Activated CD4-positive, alpha-beta T cell treated with anti-CD3 and anti-CD28 coated beads, Interleukin-2, amount 10 ng/mL, durations not matched to agents 24 days and 14 days (primary cell): ENCODE measurements around the gene CENPT. TPM values are rescaled to one million over a fixed set of nuclear protein-coding genes. Genes with fewer than 3 reads are reported as not detected.

ENCODE experiments used
- DNase-seq: peaks from one replicate; pipeline ENCODE4 v3.0.0; 2022
- H3K27ac Mint-ChIP-seq: one replicate; pipeline ENCODE4 v1.8.0; 2022; ENCODE audit warnings: mild to moderate bottlenecking, mixed read lengths
- H3K27me3 Mint-ChIP-seq: one replicate; pipeline ENCODE4 v1.8.0; 2022; ENCODE audit warnings: mixed read lengths
- H3K36me3 Mint-ChIP-seq: one replicate; pipeline ENCODE4 v1.8.0; 2022; ENCODE audit warnings: low read depth, mild to moderate bottlenecking, mixed read lengths
- H3K4me1 Mint-ChIP-seq: one replicate; pipeline ENCODE4 v1.8.0; 2021; ENCODE audit warnings: mixed read lengths
- H3K4me3 Mint-ChIP-seq: one replicate; pipeline ENCODE4 v1.8.0; 2022; ENCODE audit warnings: mild to moderate bottlenecking, moderate library complexity, mixed read lengths
- H3K9me3 Mint-ChIP-seq: one replicate; pipeline ENCODE4 v1.8.0; 2021; ENCODE audit warnings: mixed read lengths
- intact Hi-C: fragments of 100-400 bp; cut with micrococcal nuclease; formaldehyde crosslinking; loops from one replicate; pipeline ENCODE4 v1.15.1; 2023
- total RNA-seq: library from RNA; stranded (reverse); gene quantifications from 2 replicates; pipeline ENCODE4 v1.2.3, GENCODE V29; 2022

The CENPT gene
- total RNA-seq, 1 donor from 2014 or later: 37.0 TPM

DNA sequence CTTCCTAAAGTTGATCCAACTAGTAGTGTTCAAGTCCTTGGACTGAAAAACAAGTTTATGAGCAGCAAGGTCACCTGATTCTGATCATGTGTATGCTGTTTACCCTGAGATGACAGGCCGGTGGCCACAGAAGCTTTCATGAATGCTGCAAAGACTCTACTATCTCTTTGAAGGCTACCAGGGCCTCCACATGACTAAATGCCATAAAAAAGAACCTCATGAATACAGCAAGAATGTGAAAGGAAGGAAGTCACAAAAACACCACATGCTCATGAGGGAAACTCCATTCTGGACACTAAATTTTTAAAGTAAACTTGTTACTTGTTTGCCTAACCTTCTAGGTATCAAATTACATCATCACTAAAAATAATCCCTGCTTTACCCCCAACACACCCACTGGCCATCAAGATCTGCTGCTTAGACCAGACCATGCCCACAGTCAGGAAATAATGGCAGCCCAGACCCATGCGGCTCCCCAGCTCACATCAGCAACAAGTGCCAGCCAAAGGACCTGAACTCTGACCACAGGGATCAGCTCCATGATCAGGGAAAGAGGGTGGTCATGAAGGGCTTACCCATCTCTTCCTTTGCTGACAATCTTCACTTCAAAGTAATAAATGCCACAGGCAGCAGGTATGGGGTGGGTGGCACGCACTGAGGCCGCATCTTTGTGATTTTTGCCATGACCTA lies 42.5 kb downstream of the CENPT start:
- H3K27ac Mint-ChIP-seq: peak overlapping the region; percentile 97
- intact Hi-C loops: loop anchor here (5.0 to 10.0 kb wide), 4 partner anchors 132 to 1040 kb away; partner anchors contain the start of genes AGRP, ATP6V0D1, PSMB10 and RIPOR1
- DNase-seq: peak; percentile 66
- H3K4me1 Mint-ChIP-seq: peaks cover 53% of the 10 kb centered on the region
- peaks cover 42% of the 10 kb centered on the region for H3K36me3 Mint-ChIP-seq
- H3K9me3 Mint-ChIP-seq: no peaks in the 10 kb centered on the region
- H3K4me3 Mint-ChIP-seq: peak overlapping the region; percentile 97
- H3K27me3 Mint-ChIP-seq: no peaks in the 10 kb centered on the region

- Mint-ChIP-seq H3K27ac (no peak overlapping the region), H3K36me3 (peaks cover 47% of the 10 kb centered on the region), H3K27me3 (no peaks in the 10 kb centered on the region), H3K4me3 (peak overlapping the region; percentile 97), H3K4me1 (peaks cover 55% of the 10 kb centered on the region), H3K9me3 (no peaks in the 10 kb centered on the region)
- intact Hi-C loops: loop anchor here (10.0 kb wide), 3 partner anchors 279 to 1041 kb away; partner anchors contain the start of genes AGRP, ATP6V0D1, RIPOR1 and TANGO6
- no peak for DNase-seq
Measured at GRCh38 chr16:67803894-67804293, 43.6 kb downstream of the CENPT start.

- peak; percentile 78 for DNase-seq
- peak overlapping the region; percentile 78 for H3K27ac Mint-ChIP-seq
- peaks cover 53% of the 10 kb centered on the region for H3K4me1 Mint-ChIP-seq
- peak overlapping the region; percentile 58 for H3K4me3 Mint-ChIP-seq
- H3K27me3 Mint-ChIP-seq: no peaks in the 10 kb centered on the region
- peaks cover 53% of the 10 kb centered on the region for H3K36me3 Mint-ChIP-seq
- intact Hi-C loops: loop anchor here (10.0 kb wide), 3 partner anchors 277 to 1043 kb away; partner anchors contain the start of genes AGRP, ATP6V0D1, RIPOR1 and TANGO6
- H3K9me3 Mint-ChIP-seq: no peaks in the 10 kb centered on the region
Measured at GRCh38 chr16:67801883-67802282, 45.6 kb downstream of the CENPT start.

DNA sequence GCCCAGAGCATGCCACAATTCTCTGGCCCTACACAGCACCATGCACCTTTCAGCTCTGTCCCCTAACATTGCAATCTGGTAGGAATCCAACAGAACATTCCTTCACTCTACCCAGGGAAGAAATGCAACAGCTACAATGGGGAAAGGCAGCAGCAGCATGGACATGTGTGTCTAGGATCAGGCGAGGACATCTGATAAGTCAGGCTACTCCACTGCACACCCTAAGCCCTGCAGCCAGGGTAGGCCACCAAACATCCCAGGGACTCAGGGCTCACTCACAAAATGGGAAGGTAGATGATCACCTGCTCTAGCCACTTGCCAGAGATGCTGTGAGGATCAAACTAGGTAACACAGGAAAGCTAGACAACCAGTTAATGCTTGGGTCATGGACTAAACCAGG lies 46.3 kb downstream of the CENPT start:
- H3K36me3 Mint-ChIP-seq: peaks cover 53% of the 10 kb centered on the region
- peak overlapping the region; percentile 78 for H3K27ac Mint-ChIP-seq
- H3K27me3 Mint-ChIP-seq: no peaks in the 10 kb centered on the region
- H3K4me3 Mint-ChIP-seq: peak overlapping the region; percentile 58
- no peaks in the 10 kb centered on the region for H3K9me3 Mint-ChIP-seq
- no peak for DNase-seq
- intact Hi-C loops: loop anchor here (10.0 kb wide), 3 partner anchors 276 to 1044 kb away; partner anchors contain the start of genes AGRP, ATP6V0D1, RIPOR1 and TANGO6
- H3K4me1 Mint-ChIP-seq: peaks cover 55% of the 10 kb centered on the region

GRCh38 chr16:67800338-67800926 lies 47.1 kb downstream of the CENPT start:
- intact Hi-C loops: loop anchor here (10.0 kb wide), 3 partner anchors 276 to 1044 kb away; partner anchors contain the start of genes AGRP, ATP6V0D1, RIPOR1 and TANGO6
- H3K9me3 Mint-ChIP-seq: no peaks in the 10 kb centered on the region
- no peak overlapping the region for H3K4me3 Mint-ChIP-seq
- H3K36me3 Mint-ChIP-seq: peaks cover 53% of the 10 kb centered on the region
- no peaks in the 10 kb centered on the region for H3K27me3 Mint-ChIP-seq
- H3K4me1 Mint-ChIP-seq: peaks cover 53% of the 10 kb centered on the region
- H3K27ac Mint-ChIP-seq: peak overlapping the region; percentile 39
- DNase-seq: no peak

- no peaks in the 10 kb centered on the region for H3K27me3 Mint-ChIP-seq
- DNase-seq: no peak
- H3K9me3 Mint-ChIP-seq: no peaks in the 10 kb centered on the region
- H3K36me3 Mint-ChIP-seq: peaks cover 21% of the 10 kb centered on the region
- H3K27ac Mint-ChIP-seq: no peak overlapping the region
- intact Hi-C loops: loop anchor here (10.0 kb wide), 1 partner anchor 101 kb away; no protein-coding TSS in a partner anchor
- peaks cover 19% of the 10 kb centered on the region for H3K4me1 Mint-ChIP-seq
- H3K4me3 Mint-ChIP-seq: no peak overlapping the region
Measured at GRCh38 chr16:67796099-67796718, 51.3 kb downstream of the CENPT start.

- DNase-seq: no peak
- H3K36me3 Mint-ChIP-seq: peaks cover 6% of the 10 kb centered on the region
- H3K4me3 Mint-ChIP-seq: no peak overlapping the region
- intact Hi-C loops: loop anchor here (10.0 kb wide), 1 partner anchor 95 kb away; no protein-coding TSS in a partner anchor
- H3K27ac Mint-ChIP-seq: peak overlapping the region; percentile 22
- H3K4me1 Mint-ChIP-seq: peaks cover 5% of the 10 kb centered on the region
- H3K9me3 Mint-ChIP-seq: no peaks in the 10 kb centered on the region
- no peaks in the 10 kb centered on the region for H3K27me3 Mint-ChIP-seq
Measured at GRCh38 chr16:67790071-67790470, 57.4 kb downstream of the CENPT start.

DNA sequence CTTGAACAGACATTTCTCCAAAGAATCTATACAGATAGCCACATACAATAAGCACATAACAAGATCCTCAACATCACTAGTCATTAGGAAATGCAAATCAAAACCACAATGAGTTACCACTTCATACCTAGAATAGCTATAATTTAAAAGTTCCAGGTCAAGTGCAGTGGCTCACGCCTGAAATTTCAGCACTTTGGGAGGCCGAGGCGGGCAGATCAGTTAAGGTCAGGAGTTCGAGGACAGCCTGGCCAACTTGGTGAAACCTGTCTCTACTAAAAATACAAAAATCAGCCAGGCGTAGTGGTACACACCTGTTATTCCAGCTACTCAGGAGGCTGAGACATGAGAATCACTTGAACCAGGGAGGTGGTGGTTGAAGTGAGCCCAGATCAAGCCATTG lies 61.0 kb downstream of the CENPT start:
- Mint-ChIP-seq H3K27ac (no peak overlapping the region), H3K36me3 (peaks cover 8% of the 10 kb centered on the region), H3K4me3 (no peak overlapping the region), H3K4me1 (peaks cover 9% of the 10 kb centered on the region), H3K27me3 (no peaks in the 10 kb centered on the region), H3K9me3 (no peaks in the 10 kb centered on the region)
- intact Hi-C loops: no loop called here
- DNase-seq: no peak

- H3K9me3 Mint-ChIP-seq: no peaks in the 10 kb centered on the region
- H3K4me3 Mint-ChIP-seq: no peak overlapping the region
- no peak for DNase-seq
- intact Hi-C loops: no loop called here
- H3K27me3 Mint-ChIP-seq: no peaks in the 10 kb centered on the region
- H3K36me3 Mint-ChIP-seq: peaks cover 4% of the 10 kb centered on the region
- peaks cover 22% of the 10 kb centered on the region for H3K4me1 Mint-ChIP-seq
- no peak overlapping the region for H3K27ac Mint-ChIP-seq
Measured at GRCh38 chr16:67783353-67783725, 64.2 kb downstream of the CENPT start.

DNA sequence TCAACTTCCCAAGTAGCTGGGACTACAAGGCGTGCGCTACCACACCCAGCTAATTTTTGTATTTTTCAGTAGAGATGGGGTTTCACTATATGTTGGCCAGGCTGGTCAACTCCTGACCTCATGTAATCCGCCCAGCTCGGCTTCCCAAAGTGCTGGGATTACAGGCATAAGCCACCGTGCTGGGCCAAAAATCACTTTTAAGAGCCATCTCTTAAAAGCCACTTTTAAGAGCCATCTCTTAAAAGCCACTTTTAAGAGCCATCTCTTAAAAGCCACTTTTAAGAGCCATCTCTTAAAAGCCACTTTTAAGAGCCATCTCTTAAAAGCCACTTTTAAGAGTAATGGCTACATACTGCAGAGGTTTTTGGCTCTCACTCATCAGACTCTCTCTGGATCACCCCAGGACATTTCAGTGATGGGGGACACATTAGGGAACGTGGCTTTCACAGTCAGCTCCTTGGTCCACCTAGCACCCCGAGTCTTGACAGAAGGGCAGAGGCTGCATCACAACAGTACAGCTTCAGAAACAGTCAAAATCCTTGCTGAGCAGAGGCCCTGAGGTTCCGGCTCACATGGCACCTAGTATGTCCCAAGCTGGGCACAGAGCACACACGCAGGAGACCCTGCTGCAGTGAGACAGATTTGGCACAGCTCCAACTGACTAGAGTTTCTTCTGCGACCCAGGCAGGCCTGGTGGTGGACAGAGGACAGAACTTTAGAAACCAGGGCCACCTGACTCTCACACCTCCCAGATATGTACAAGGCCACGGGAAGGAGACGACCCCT lies 64.7 kb downstream of the CENPT start:
- H3K4me1 Mint-ChIP-seq: peaks cover 22% of the 10 kb centered on the region
- DNase-seq: no peak
- H3K36me3 Mint-ChIP-seq: peaks cover 6% of the 10 kb centered on the region
- H3K27ac Mint-ChIP-seq: no peak overlapping the region
- H3K9me3 Mint-ChIP-seq: no peaks in the 10 kb centered on the region
- no peak overlapping the region for H3K4me3 Mint-ChIP-seq
- no peaks in the 10 kb centered on the region for H3K27me3 Mint-ChIP-seq
- intact Hi-C loops: no loop called here

DNA sequence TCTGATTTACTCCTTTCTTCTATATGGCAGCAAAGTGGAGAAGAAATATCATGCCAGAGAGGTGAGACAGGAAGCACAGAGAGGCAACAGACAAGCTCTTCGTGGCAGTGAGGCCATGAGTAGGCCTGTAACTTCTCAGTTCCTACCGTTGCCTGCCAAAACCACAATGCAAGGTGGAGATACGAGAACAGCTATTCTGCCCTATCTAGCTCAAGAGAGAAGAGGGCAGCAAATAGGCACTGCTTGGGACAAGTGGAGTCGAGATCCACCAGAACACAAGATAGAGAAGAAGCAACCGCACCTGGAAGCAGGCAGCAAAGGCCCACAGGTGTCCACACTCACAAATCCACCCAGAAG lies 66.0 kb downstream of the CENPT start:
- Mint-ChIP-seq H3K27ac (peak overlapping the region; percentile 79), H3K9me3 (no peaks in the 10 kb centered on the region), H3K36me3 (peaks cover 9% of the 10 kb centered on the region), H3K4me3 (peak overlapping the region; percentile 4), H3K27me3 (no peaks in the 10 kb centered on the region), H3K4me1 (peaks cover 22% of the 10 kb centered on the region)
- intact Hi-C loops: no loop called here
- peak; percentile 77 for DNase-seq

GRCh38 chr16:67780847-67781564 lies 66.5 kb downstream of the CENPT start:
- Mint-ChIP-seq H3K27me3 (no peaks in the 10 kb centered on the region), H3K4me3 (peak overlapping the region; percentile 4), H3K9me3 (no peaks in the 10 kb centered on the region), H3K27ac (peak overlapping the region; percentile 79), H3K36me3 (peaks cover 9% of the 10 kb centered on the region), H3K4me1 (peaks cover 22% of the 10 kb centered on the region)
- intact Hi-C loops: no loop called here
- no peak for DNase-seq
